Measurements from ENCODE around the gene DNM3.

DNA sequence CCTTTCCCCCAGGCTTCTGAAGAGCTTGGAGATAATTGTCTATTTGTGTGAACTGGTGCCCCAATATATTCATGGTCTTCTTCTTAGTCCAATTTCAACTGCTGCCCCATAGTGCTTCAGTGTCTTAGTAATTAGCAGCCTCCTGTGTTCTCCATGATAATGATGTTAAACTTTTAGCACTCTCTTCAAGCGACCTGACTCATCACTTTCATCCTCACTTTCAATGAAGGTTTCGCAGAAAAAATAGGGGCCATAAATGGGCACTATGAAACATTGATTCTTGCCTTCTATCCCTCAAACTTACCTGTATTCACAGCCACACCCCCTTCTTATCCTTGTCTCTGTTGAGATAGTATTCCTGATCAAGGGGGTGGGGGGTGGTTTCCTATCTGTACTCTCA, 210.6 kb downstream of the DNM3 start:
- TF ChIP-seq, protein P1, sequence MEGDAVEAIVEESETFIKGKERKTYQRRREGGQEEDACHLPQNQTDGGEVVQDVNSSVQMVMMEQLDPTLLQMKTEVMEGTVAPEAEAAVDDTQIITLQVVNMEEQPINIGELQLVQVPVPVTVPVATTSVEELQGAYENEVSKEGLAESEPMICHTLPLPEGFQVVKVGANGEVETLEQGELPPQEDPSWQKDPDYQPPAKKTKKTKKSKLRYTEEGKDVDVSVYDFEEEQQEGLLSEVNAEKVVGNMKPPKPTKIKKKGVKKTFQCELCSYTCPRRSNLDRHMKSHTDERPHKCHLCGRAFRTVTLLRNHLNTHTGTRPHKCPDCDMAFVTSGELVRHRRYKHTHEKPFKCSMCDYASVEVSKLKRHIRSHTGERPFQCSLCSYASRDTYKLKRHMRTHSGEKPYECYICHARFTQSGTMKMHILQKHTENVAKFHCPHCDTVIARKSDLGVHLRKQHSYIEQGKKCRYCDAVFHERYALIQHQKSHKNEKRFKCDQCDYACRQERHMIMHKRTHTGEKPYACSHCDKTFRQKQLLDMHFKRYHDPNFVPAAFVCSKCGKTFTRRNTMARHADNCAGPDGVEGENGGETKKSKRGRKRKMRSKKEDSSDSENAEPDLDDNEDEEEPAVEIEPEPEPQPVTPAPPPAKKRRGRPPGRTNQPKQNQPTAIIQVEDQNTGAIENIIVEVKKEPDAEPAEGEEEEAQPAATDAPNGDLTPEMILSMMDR (IDR thresholded peaks at IDR 0.05) = no peak
- no peak for TF ChIP-seq EZH2phosphoT487 (IDR thresholded peaks at IDR 0.05)

Measured in neural progenitor cell (in vitro differentiated cells).